PC-3 (cell line): Measurements from ENCODE around the gene RTTN.

Source experiments
- CTCF ChIP-seq: fragments of 300-600 bp; sonication (generic); conservative IDR thresholded peaks from 2 replicates; pipeline ENCODE4 v1.5.1; 2017; ENCODE audit warnings: antibody characterized with exemption, low read depth, mild to moderate bottlenecking, low read length
- EZH2phosphoT487 ChIP-seq: fragments of 300-600 bp; sonication (generic); IDR thresholded peaks from 2 replicates; pipeline ENCODE4 v1.6.1; 2018; ENCODE audit warnings: mild to moderate bottlenecking, antibody characterized with exemption, low read length, borderline replicate concordance

GRCh38 chr18:70188113-70188512, 17.4 kb downstream of the RTTN start:
- TF ChIP-seq CTCF = no peak
- no peak for TF ChIP-seq EZH2phosphoT487
